Germinal center (tissue), 1 donor: ENCODE measurements around the gene THBS4.

Experiments
- DNase-seq: peaks from one replicate; pipeline ENCODE4 v3.0.0; 2012; ENCODE audit warnings: mixed read lengths, low spot score

Gene THBS4

DNA sequence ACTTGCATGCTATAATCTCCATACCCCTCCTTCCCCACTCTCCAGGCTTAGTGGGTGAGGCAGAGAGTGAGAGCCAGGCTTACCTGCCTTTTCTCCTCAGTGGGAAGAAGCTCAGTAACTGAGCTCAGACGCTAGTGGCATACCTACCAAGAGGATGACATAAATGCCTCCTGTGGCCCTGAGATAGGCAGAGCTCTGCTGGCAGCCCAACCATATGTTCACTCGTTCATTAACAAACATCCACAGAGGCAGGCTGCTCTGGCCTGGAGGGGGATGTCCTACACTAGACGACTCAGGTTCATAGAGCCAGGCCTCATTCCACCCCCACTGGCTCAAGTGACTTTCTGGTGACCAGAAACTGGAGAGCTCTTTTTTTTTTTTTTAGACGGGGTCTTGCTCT, 81.3 kb downstream of the THBS4 start:
- no peak for DNase-seq

- no peak for DNase-seq
Observed at GRCh38 chr5:80117446-80117845, 82.3 kb downstream of the THBS4 start.

DNA sequence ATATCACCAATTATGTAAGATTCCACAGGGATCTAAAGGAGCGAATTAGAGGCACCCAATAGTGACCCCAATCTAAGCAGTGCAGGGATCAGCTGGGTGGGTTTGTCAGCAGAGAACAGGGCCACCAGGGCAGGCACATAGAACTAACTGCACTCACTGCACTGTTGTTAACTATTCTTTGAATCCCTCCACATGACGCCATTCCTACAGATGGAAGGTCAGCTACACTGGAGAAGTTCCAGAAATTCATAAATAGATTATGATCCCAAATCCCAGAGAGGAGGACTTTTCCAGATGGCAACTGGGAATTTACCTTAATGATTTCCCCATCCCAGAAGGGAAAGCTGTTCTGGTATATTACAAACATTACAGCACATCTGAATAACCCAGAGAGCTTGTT, 84.2 kb downstream of the THBS4 start:
- DNase-seq, result no peak

- no peak for DNase-seq
Observed at GRCh38 chr5:80122579-80122978, 87.4 kb downstream of the THBS4 start.

- DNase-seq, result no peak
Observed at GRCh38 chr5:80124121-80124918, 89.2 kb downstream of the THBS4 start.

DNA sequence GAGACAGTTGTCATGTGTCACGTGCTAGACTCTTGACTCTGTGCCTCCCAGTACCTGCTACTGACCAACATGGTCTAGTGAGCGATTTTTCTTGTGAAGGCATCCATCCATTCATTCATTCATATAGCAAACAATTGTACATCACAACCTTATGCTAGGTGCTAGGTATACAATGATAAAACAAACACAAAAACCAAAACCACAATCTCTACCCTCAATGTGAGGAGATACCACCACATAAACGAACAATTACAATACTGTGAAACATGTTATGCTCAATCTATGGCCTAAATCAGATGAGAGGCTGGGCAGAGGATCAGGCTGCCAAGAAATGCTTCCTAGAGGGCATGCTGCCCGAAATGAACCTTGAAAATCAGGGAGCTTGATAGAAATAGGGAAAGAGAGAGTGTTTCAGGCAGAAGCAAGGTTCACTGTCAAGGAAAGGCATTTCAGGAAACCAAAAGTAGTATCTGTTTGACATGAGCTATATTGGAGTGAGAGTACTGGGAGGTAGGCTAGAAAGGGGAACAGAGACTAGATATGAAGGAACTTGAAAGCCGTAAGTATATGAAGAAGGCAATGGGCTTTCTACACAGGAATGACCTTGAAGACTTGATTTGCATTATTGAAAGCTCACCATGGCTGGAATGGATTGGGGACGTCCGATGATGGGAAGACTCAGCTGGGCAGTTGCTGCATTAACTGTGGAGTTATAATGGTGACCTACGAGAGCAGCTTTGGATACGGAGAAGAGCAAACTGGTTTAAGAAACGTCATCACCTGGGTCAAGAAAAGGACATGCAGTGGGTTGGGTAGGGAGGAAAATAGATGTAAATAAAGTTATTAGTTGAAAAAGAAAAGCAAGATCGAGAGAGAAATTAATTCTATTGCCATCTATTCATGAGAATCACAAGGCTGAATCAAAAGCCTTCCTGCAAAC, 90.1 kb downstream of the THBS4 start:
- peak; percentile 60 for DNase-seq

DNA sequence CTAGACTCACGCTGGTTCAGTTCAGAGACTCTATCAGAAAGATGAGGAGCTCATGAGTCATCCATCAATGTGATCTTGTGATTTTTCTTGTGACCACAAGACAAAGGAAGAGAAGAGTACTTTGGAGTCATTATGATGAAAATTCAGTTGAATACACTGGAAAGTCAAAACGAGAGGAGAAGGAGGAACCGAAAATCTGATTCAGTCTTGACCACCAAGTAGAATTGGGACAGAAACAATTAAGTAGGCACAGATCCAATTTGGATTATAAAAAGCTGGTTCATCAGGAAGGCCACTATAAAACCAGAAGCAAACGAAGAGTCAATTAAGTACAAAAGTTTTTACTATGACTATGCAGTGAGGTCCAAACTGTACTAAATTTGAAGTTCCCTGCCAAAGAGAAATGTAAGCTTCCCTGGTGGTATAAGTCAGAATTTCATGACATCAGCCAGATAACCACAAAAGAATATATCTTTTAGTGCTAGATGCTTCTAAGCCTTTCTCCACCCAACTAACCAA, 90.9 kb downstream of the THBS4 start:
- no peak for DNase-seq

GRCh38 chr5:80127116-80127552, 92.0 kb downstream of the THBS4 start:
- no peak for DNase-seq

DNA sequence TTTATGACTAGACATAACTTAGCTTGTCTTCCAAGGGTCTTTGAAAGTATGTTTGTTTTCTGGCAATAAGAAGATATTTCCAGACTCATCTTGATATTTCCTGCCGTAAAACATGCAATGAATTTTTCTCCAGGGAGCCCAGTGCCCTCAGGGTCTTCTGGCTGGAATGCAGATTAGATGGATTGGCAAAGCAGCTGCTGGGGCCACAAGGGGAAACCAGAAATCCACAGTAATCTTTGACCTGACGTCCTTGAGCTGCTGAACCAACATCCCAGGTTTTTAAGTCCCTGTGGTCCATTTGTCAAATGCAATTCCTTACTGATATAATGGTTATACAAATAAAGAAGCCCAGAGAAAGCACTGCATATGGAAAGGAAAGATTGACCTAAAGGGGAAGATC, 93.0 kb downstream of the THBS4 start:
- no peak for DNase-seq

DNA sequence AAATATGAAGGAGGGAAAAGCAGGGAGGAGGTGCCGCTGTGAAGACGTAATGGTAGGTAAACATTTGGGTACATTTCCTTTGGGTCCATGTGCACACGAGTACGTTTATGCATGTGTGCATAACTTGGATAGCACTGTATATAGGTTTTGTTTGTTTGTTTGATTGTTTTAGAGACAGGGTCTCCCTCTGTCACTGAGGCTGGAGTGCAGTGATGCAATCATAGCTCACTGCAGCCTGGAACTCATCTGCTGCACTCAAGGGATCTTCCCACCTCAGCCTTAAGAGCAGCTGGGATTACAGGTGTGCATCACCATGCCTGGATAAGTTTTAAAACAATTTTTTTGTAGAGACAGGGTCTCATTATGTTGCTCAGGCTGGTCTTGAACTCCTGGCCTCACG, 94.0 kb downstream of the THBS4 start:
- DNase-seq, result no peak
